CD8-positive, alpha-beta memory T cell (primary cell): Measurements from ENCODE around the gene GARIN5B. TPM values are rescaled to one million over a fixed set of nuclear protein-coding genes. Genes with fewer than 3 reads are reported as not detected.

Source experiments
- CTCF ChIA-PET: fragments of 350-600 bp; sonication (Branson Sonifier 250); formaldehyde crosslinking; loops from one replicate; lab custom pipeline; 2021; ENCODE audit warnings: antibody characterized with exemption; lab: Charles Lee
- POLR2A ChIA-PET: fragments of 350-600 bp; sonication (Branson Sonifier 250); formaldehyde crosslinking; loops from one replicate; lab custom pipeline; 2021; ENCODE audit warnings: antibody characterized with exemption; lab: Charles Lee
- DNase-seq, 5 donors: peaks; one replicate each; pipeline versions ENCODE4 v3.0.0 to v3.0.0-alpha.2; 2020 to 2022; ENCODE audit warnings: mixed read lengths in 1 of 5
- H3K27ac ChIP-seq: one replicate; pipeline ENCODE4 v1.7.0; 2013; ENCODE audit warnings: low read depth, mild to moderate bottlenecking, low read length, moderate library complexity
- H3K27me3 ChIP-seq: 2 replicates; pipeline ENCODE4 v1.7.0; 2013; ENCODE audit warnings: low read length, mild to moderate bottlenecking; ENCODE audit not compliant: insufficient read depth, poor library complexity, severe bottlenecking
- H3K36me3 ChIP-seq: 2 replicates; pipeline ENCODE4 v1.7.0; 2013; ENCODE audit warnings: mild to moderate bottlenecking, low read length, moderate library complexity; ENCODE audit not compliant: insufficient read depth
- H3K4me1 ChIP-seq: 2 replicates; pipeline ENCODE4 v1.7.0; 2013; ENCODE audit warnings: mild to moderate bottlenecking, low read length, moderate library complexity; ENCODE audit not compliant: insufficient read depth
- H3K4me3 ChIP-seq: 2 replicates; pipeline ENCODE4 v1.7.0; 2013; ENCODE audit warnings: mild to moderate bottlenecking, low read length
- H3K9me3 ChIP-seq: 2 replicates; pipeline ENCODE4 v1.7.0; 2013; ENCODE audit warnings: mild to moderate bottlenecking, low read length
- H3K27ac Mint-ChIP-seq, 8 donors: one replicate each; pipeline ENCODE4 v1.8.0; 2020 to 2021; ENCODE audit warnings: mixed read lengths in 8 of 8, mild to moderate bottlenecking in 6 of 8, inconsistent platforms in 3 of 8, moderate library complexity in 3 of 8
- H3K27me3 Mint-ChIP-seq, 2 donors: one replicate each; pipeline ENCODE4 v1.8.0; 2020 to 2021; ENCODE audit warnings: mixed read lengths in 2 of 2, mild to moderate bottlenecking in 1 of 2, moderate library complexity in 1 of 2
- H3K36me3 Mint-ChIP-seq, 3 donors: one replicate each; pipeline ENCODE4 v1.8.0; 2020 to 2021; ENCODE audit warnings: mixed read lengths in 3 of 3, inconsistent platforms in 1 of 3, mild to moderate bottlenecking in 1 of 3
- H3K4me1 Mint-ChIP-seq, 3 donors: one replicate each; pipeline ENCODE4 v1.8.0; 2020 to 2021; ENCODE audit warnings: mixed read lengths in 3 of 3, inconsistent platforms in 1 of 3, mild to moderate bottlenecking in 1 of 3
- H3K4me3 Mint-ChIP-seq, 7 donors: one replicate each; pipeline ENCODE4 v1.8.0; 2020 to 2021; ENCODE audit warnings: mixed read lengths in 7 of 7, mild to moderate bottlenecking in 6 of 7, moderate library complexity in 4 of 7, inconsistent platforms in 2 of 7
- H3K9me3 Mint-ChIP-seq, 5 donors: one replicate each; pipeline ENCODE4 v1.8.0; 2020 to 2022; ENCODE audit warnings: mixed read lengths in 5 of 5, mild to moderate bottlenecking in 3 of 5, moderate library complexity in 2 of 5, inconsistent platforms in 1 of 5
- polyA plus RNA-seq: library from polyadenylated mRNA; unstranded; fragments of 300-500 nt; fragmentation: Illumina TruSeq; gene quantifications from one replicate; pipeline ENCODE4 v1.2.3, GENCODE V29; 2021
- total RNA-seq, 2 experiments: library from RNA; stranded (reverse); gene quantifications; one replicate each; pipeline ENCODE4 v1.2.3, GENCODE V29; 2021

The GARIN5B gene
- total and polyA plus RNA-seq, 3 experiments from 2014 or later: not detected

DNA sequence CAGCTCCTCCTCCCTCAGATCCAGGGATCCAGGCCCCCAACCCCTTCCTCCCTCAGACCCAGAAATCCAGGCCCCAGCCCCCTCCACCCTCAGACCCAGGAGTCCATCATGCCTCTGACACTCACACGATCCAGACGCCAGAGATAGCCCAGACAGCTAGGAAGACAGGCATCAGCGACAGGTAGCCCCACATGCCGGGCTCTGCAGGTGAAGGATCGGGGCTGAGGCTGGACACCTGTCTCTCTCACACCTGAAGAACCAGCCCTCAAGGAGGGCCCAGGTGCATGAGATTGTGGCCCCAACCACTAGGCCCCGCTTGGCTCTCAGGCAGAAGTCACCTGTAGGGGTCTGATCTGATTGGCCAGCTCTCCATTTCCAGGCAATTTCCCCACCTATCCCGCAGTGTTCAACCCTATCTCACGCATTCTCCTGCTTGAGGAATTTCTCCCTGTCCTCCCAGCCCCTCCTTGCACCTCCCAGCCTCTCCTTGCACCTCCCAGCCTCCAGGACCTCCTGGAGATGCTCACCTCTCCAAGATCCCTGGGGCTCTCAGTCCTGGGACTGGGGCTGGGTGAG is 42.1 kb downstream of the GARIN5B start:
- no peaks in the 10 kb centered on the region for H3K36me3 ChIP-seq
- H3K4me3 ChIP-seq: no peak overlapping the region
- H3K27ac Mint-ChIP-seq: peak overlapping the region in 1 of 8 donors; percentile 77
- no peak overlapping the region for H3K4me3 Mint-ChIP-seq
- H3K27me3 Mint-ChIP-seq: peaks cover 3 to 15% of the 10 kb centered on the region in 2 donors
- CTCF ChIA-PET: interaction anchor here (0.5 to 0.7 kb wide), 2 partner anchors 18 to 292 kb away, joined by 3 to 4 read pairs; no protein-coding TSS in a partner anchor
- peaks cover 0 to 1% (median 0%) of the 10 kb centered on the region in 3 donors for H3K4me1 Mint-ChIP-seq
- H3K9me3 Mint-ChIP-seq: no peaks in the 10 kb centered on the region
- POLR2A ChIA-PET: interaction anchor here (0.7 kb wide), 1 partner anchor 18 kb away, joined by 3 read pairs; no protein-coding TSS in a partner anchor
- no peaks in the 10 kb centered on the region for H3K9me3 ChIP-seq
- H3K36me3 Mint-ChIP-seq: no peaks in the 10 kb centered on the region
- no peaks in the 10 kb centered on the region for H3K4me1 ChIP-seq
- no peak overlapping the region for H3K27ac ChIP-seq
- H3K27me3 ChIP-seq: no peaks in the 10 kb centered on the region
- DNase-seq: no peak

- H3K27me3 ChIP-seq: no peaks in the 10 kb centered on the region
- POLR2A ChIA-PET: interaction anchor here (0.6 kb wide), 1 partner anchor 47 kb away, joined by 7 read pairs; no protein-coding TSS in a partner anchor
- CTCF ChIA-PET: interaction anchor here (1.1 kb wide), 1 partner anchor 18 kb away, joined by 3 read pairs; no protein-coding TSS in a partner anchor
- H3K36me3 ChIP-seq: no peaks in the 10 kb centered on the region
- Mint-ChIP-seq H3K36me3 (no peaks in the 10 kb centered on the region), H3K27ac (no peak overlapping the region), H3K9me3 (no peaks in the 10 kb centered on the region), H3K4me1 (peaks cover 0 to 1% (median 0%) of the 10 kb centered on the region in 3 donors), H3K4me3 (no peak overlapping the region), H3K27me3 (peaks cover 3 to 15% of the 10 kb centered on the region in 2 donors)
- H3K4me1 ChIP-seq: no peaks in the 10 kb centered on the region
- H3K9me3 ChIP-seq: no peaks in the 10 kb centered on the region
- no peak overlapping the region for H3K27ac ChIP-seq
- DNase-seq: no peak
- no peak overlapping the region for H3K4me3 ChIP-seq
These were observed 43.3 kb downstream of the GARIN5B start for GRCh38 chr19:55319785-55320184.

GRCh38 chr19:55316646-55317045 is 46.4 kb downstream of the GARIN5B start:
- Mint-ChIP-seq H3K9me3 (no peaks in the 10 kb centered on the region), H3K27ac (peak overlapping the region in 1 of 8 donors; percentile 9)
- POLR2A ChIA-PET: no interaction called here

GRCh38 chr19:55315956-55316525 is 47.0 kb downstream of the GARIN5B start:
- Mint-ChIP-seq H3K9me3 (no peaks in the 10 kb centered on the region), H3K36me3 (no peaks in the 10 kb centered on the region), H3K27ac (peak overlapping the region in 2 of 8 donors; percentile 9 to 10), H3K27me3 (no peaks in the 10 kb centered on the region), H3K4me1 (no peaks in the 10 kb centered on the region), H3K4me3 (no peak overlapping the region)
- ChIA-PET POLR2A (no interaction called here), CTCF (no interaction called here)
- Histone ChIP-seq H3K27me3 (no peaks in the 10 kb centered on the region), H3K4me1 (no peaks in the 10 kb centered on the region), H3K4me3 (no peak overlapping the region), H3K9me3 (no peaks in the 10 kb centered on the region), H3K27ac (no peak overlapping the region), H3K36me3 (no peaks in the 10 kb centered on the region)
- DNase-seq: no peak

More at GRCh38 chr19:55316646-55317045, 46.4 kb downstream of the GARIN5B start:
- H3K9me3 ChIP-seq: no peaks in the 10 kb centered on the region
- no peaks in the 10 kb centered on the region for H3K36me3 Mint-ChIP-seq
- no peaks in the 10 kb centered on the region for H3K27me3 ChIP-seq
- DNase-seq: no peak
- no peaks in the 10 kb centered on the region for H3K4me1 Mint-ChIP-seq
- no peaks in the 10 kb centered on the region for H3K4me1 ChIP-seq
- peaks cover 0 to under 1% of the 10 kb centered on the region in 2 donors for H3K27me3 Mint-ChIP-seq
- no peaks in the 10 kb centered on the region for H3K36me3 ChIP-seq
- H3K27ac ChIP-seq: no peak overlapping the region
- no peak overlapping the region for H3K4me3 Mint-ChIP-seq
- CTCF ChIA-PET: no interaction called here
- H3K4me3 ChIP-seq: no peak overlapping the region

DNA sequence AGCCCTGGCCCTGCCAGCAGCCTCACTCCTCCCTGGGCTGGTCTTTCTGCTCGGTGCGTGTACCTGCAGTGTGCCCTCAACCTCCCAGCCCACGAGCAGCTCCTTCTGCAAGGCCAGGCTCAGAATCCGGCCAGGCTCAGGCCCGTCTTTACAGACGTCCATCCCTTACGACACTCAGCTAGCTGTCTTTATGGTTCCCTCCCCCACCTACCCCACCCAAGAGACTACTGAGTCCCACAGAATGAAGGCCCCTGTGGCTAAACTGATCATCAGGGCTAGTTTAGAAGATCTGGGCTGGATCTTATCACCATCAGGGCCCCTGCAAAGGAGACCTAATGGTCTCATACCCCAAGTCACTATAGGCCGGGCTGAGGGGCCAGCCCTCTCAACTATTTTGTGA is 48.7 kb downstream of the GARIN5B start:
- H3K36me3 ChIP-seq: no peaks in the 10 kb centered on the region
- H3K9me3 ChIP-seq: no peaks in the 10 kb centered on the region
- ChIA-PET CTCF (no interaction called here), POLR2A (no interaction called here)
- no peaks in the 10 kb centered on the region for H3K4me1 ChIP-seq
- no peak overlapping the region for H3K27ac ChIP-seq
- DNase-seq: no peak
- no peak overlapping the region for H3K4me3 ChIP-seq
- Mint-ChIP-seq H3K27ac (no peak overlapping the region), H3K4me3 (no peak overlapping the region), H3K4me1 (no peaks in the 10 kb centered on the region), H3K9me3 (no peaks in the 10 kb centered on the region), H3K36me3 (no peaks in the 10 kb centered on the region), H3K27me3 (no peaks in the 10 kb centered on the region)
- H3K27me3 ChIP-seq: no peaks in the 10 kb centered on the region

- no peaks in the 10 kb centered on the region for H3K27me3 Mint-ChIP-seq
These were observed 50.2 kb downstream of the GARIN5B start for GRCh38 chr19:55312621-55313512.

GRCh38 chr19:55311797-55312196 is 51.3 kb downstream of the GARIN5B start:
- Mint-ChIP-seq H3K4me1 (no peaks in the 10 kb centered on the region), H3K36me3 (no peaks in the 10 kb centered on the region), H3K27me3 (no peaks in the 10 kb centered on the region), H3K9me3 (no peaks in the 10 kb centered on the region), H3K4me3 (no peak overlapping the region), H3K27ac (no peak overlapping the region)
- DNase-seq: no peak
- H3K4me1 ChIP-seq: no peaks in the 10 kb centered on the region
- CTCF ChIA-PET: interaction anchor here (1.5 to 1.6 kb wide), 2 partner anchors 10 to 19 kb away, joined by 5 read pairs; no protein-coding TSS in a partner anchor
- H3K4me3 ChIP-seq: no peak overlapping the region
- no peaks in the 10 kb centered on the region for H3K36me3 ChIP-seq
- no peaks in the 10 kb centered on the region for H3K27me3 ChIP-seq
- H3K27ac ChIP-seq: no peak overlapping the region
- POLR2A ChIA-PET: no interaction called here
- H3K9me3 ChIP-seq: no peaks in the 10 kb centered on the region

More at GRCh38 chr19:55312621-55313512, 50.2 kb downstream of the GARIN5B start:
- no peaks in the 10 kb centered on the region for H3K27me3 ChIP-seq
- no peak overlapping the region for H3K27ac Mint-ChIP-seq
- no peaks in the 10 kb centered on the region for H3K9me3 ChIP-seq
- no peak for DNase-seq
- H3K4me3 ChIP-seq: no peak overlapping the region
- no peaks in the 10 kb centered on the region for H3K4me1 ChIP-seq
- no peak overlapping the region for H3K27ac ChIP-seq
- POLR2A ChIA-PET: interaction anchor here (0.7 kb wide), 1 partner anchor 27 kb away, joined by 3 read pairs; the partner anchor contains the start of gene KMT5C
- H3K36me3 ChIP-seq: no peaks in the 10 kb centered on the region
- CTCF ChIA-PET: interaction anchor here (1.5 to 1.6 kb wide), 2 partner anchors 11 to 20 kb away, joined by 5 read pairs; no protein-coding TSS in a partner anchor
- H3K36me3 Mint-ChIP-seq: no peaks in the 10 kb centered on the region
- no peaks in the 10 kb centered on the region for H3K9me3 Mint-ChIP-seq
- no peaks in the 10 kb centered on the region for H3K4me1 Mint-ChIP-seq
- no peak overlapping the region for H3K4me3 Mint-ChIP-seq
